ES-I3 (cell line): Measurements from ENCODE around the gene SLC23A2.

Experiments
- H3K36me3 ChIP-seq: 2 replicates; pipeline ENCODE4 v1.6.1; 2013; ENCODE audit warnings: mild to moderate bottlenecking, low read length, control low read depth, moderate library complexity; ENCODE audit not compliant: insufficient read depth
- H3K4me1 ChIP-seq: 2 replicates; pipeline ENCODE4 v1.6.1; 2013; ENCODE audit warnings: mild to moderate bottlenecking, control low read depth, low read length; ENCODE audit not compliant: insufficient read depth
- H3K9ac ChIP-seq: 2 replicates; pipeline ENCODE4 v1.6.1; 2013; ENCODE audit warnings: low read depth, mild to moderate bottlenecking, low read length, moderate library complexity
- H3K9me3 ChIP-seq: 2 replicates; pipeline ENCODE4 v1.6.1; 2013; ENCODE audit warnings: mild to moderate bottlenecking, low read length, moderate library complexity; ENCODE audit not compliant: control insufficient read depth, insufficient read depth

The SLC23A2 gene

DNA sequence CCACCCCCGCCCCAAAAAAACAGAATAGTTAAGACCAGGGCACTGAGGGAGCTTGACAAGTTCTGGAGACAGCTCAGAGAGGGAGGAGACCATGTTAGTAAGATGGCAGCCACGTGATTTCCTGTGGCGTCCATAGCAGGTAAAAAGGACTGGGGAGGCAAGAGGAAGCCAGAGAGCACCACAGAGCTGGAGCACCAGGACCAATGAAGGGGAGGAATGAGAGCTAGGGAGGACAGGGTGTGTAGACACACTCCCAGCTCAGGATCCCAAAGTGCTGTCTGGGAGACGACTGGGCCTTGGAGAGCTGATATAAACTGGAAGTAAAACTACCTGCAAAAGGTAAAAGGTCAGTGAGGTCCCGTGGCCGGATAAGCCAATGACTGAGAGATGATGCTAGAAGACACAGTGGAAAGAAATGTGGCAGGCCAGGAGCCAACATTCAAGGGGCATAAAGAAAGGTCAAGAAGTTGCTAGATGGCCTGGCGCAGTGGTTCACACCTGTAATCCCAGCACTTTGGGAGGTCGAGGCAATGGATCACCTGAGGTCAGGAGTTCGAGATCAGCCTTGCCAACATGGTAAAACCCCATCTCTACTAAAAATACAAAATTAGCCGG, 39.0 kb downstream of the SLC23A2 start:
- Histone ChIP-seq H3K36me3 (no peaks in the 10 kb centered on the region), H3K4me1 (peaks cover 8% of the 10 kb centered on the region; the same call in 1 of the 2 replicates), H3K9me3 (no peaks in the 10 kb centered on the region), H3K9ac (no peak overlapping the region)

DNA sequence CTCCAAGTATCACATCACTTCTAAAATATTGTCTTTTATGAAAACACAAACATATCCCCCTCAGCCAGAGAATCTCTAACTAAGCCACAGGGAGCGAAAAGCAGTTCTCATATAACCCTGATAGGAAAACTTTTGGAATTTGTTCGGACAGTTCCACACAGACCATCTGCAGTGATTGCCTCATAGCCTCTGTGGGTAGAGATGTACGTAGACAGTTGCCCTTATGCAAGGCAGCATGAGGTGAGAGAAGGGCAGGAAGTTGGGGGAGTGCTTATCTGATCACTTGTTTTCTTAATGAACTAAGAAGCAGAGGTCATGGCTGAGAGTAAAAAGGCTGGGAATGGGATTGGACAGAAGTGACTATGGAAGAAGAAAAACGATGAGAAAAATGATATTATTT, 39.6 kb downstream of the SLC23A2 start:
- Histone ChIP-seq H3K9ac (no peak overlapping the region), H3K9me3 (no peaks in the 10 kb centered on the region), H3K36me3 (no peaks in the 10 kb centered on the region), H3K4me1 (peaks cover 8% of the 10 kb centered on the region; the same call in 1 of the 2 replicates)

DNA sequence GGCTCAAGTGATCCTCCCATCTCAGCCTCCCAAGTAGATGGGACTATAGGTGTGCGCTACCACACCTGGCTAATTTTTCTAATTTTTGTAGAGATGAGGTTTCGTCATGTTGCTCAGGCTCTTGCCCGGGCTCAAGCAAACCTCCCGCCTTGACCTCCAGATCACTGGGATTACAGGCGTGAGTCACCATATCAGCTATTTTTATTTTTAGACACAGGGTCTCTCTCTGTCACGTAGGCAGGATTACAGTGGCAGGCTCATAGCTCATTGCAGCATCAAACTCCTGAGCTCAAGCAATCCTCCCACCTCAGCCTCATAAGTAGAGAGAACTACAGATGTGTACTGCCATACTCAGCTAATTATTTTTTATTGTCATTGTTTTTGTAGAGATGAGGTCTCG, 41.7 kb downstream of the SLC23A2 start:
- no peaks in the 10 kb centered on the region for H3K36me3 ChIP-seq

DNA sequence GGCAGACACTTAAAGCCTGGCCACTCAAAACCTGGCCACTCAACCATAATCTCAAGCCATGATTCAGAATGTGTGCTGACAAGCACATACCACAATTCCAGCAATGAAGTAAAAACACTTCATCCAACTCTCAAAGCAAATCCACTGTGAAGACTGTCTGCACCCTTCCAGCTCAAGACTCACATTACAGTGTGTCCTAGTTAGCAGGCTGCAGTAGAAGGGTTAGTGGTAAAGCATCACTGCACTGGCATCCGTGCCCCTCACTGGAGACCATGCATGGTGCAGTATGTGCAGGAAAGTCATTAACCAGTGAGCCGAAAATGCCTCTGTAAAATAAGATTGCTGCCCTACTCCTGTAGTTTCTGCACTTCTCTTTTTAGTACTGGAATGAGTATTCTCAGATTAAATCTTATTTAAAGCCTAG, 43.4 kb downstream of the SLC23A2 start:
- Histone ChIP-seq H3K4me1 (peaks cover 8% of the 10 kb centered on the region; the same call in 1 of the 2 replicates), H3K9me3 (no peaks in the 10 kb centered on the region), H3K36me3 (no peaks in the 10 kb centered on the region), H3K9ac (no peak overlapping the region)

More for the DNA sequence above, 41.7 kb downstream of the SLC23A2 start:
- Histone ChIP-seq H3K9ac (no peak overlapping the region), H3K9me3 (no peaks in the 10 kb centered on the region), H3K4me1 (peaks cover 8% of the 10 kb centered on the region; the same call in 1 of the 2 replicates)

DNA sequence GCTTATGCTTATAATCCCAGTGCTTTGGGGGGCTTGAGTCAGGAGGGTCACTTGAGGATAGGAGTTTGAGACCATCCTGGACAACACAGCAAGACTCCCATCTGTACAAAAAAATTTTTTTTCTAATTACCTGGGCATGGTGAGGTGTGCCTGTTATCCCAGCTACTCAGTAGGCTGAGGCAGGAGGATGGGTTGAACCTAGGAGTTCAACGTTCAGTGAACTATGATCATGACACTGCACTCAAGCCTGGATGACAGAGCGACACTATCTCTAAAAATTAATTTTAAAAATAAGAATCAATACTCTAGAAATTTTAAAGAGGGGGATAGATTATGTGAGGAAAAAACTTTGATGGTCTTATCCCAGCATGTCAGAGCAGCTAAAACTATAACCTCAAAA, 44.1 kb downstream of the SLC23A2 start:
- Histone ChIP-seq H3K9me3 (no peaks in the 10 kb centered on the region), H3K36me3 (no peaks in the 10 kb centered on the region), H3K4me1 (peaks cover 5% of the 10 kb centered on the region; the same call in 1 of the 2 replicates), H3K9ac (no peak overlapping the region)

DNA sequence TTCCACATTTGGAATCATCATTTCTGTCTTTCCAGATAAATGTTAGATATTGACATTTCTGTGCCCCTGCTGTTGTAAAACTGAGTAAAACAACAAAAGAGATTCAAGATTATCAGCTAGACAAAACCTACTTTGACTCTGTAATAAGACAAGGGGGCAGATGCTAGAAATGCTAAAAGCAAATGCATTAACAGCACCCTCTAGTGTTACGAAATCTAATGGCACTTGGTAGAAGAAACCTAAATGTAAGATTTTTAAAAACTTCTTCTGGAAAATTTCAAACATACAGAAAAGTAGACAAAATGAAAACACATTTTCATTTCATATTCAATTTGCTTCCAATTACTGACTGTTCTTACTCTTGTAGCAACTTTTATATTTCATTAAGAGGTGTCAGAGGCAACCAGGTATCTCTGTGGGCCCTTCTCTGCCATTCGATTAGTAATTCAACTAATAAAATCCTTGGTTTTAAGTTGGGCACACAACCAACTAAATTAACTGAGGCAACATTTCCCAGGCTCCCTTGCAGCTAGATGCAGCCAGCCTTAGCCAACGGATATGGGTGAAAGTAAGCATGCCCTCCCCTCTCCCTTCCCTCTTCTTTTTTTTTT, 45.0 kb downstream of the SLC23A2 start:
- Histone ChIP-seq H3K9ac (no peak overlapping the region), H3K4me1 (no peaks in the 10 kb centered on the region), H3K36me3 (no peaks in the 10 kb centered on the region), H3K9me3 (no peaks in the 10 kb centered on the region)

DNA sequence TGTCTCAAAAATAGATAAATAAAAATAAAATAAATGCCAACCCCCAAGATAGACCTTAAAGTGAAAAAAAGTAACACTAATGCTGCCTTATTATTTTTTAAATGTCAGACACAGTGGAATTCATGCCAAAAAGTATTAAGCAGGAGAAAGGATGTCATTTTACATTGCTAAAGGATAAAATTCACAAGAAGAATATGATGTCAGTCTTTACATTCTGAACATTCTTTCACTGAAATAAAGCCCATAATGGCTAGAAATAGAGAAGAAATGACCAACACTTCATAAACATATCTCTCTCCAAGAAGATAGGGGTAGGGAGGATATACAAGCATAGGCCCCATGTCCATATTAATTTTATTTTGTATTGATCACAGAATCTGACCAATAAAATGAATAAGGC, 47.4 kb downstream of the SLC23A2 start:
- no peak overlapping the region for H3K9ac ChIP-seq
- no peaks in the 10 kb centered on the region for H3K9me3 ChIP-seq
- no peaks in the 10 kb centered on the region for H3K36me3 ChIP-seq
- no peaks in the 10 kb centered on the region for H3K4me1 ChIP-seq

DNA sequence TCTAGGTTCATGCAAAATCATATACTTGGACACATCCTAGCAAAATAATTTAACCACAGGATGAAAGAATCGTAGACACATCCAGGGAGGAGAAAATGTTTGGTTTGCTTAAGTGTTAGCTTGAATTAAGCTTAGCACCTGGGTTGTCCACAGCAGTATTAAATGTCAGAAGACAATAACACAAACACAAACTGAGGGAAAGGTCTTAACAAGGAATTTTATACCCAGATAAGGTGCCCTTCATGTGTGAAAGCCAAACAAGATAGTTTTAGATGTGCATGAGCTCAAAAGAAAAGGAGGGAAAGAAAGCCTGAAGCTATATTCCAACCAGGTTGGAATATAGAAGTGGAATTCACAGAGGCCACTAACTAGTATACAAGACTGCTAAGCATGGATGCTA, 49.1 kb downstream of the SLC23A2 start:
- no peaks in the 10 kb centered on the region for H3K36me3 ChIP-seq

DNA sequence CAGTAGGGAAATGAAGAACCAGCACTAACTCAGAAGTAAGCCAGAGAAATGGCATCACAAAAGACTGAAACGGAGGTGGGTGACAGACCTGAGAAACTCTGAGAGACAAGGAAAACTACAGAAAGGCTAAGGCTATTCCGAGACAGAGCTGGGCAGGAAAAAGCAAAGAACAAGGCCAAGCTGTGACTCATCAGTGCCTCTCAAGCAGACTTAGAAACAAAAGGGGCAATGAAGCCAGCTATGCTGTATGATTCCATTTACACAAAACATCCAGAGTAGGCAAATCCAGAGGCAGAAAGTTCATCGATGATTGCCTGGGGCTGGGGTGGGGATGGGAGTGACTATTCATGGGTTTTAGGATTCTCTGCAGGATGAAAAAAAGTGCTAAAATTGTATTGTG, 50.0 kb downstream of the SLC23A2 start:
- H3K36me3 ChIP-seq: no peaks in the 10 kb centered on the region
- no peaks in the 10 kb centered on the region for H3K4me1 ChIP-seq
- H3K9ac ChIP-seq: no peak overlapping the region
- H3K9me3 ChIP-seq: no peaks in the 10 kb centered on the region

More for the DNA sequence above, 49.1 kb downstream of the SLC23A2 start:
- Histone ChIP-seq H3K4me1 (no peaks in the 10 kb centered on the region), H3K9me3 (no peaks in the 10 kb centered on the region), H3K9ac (no peak overlapping the region)

DNA sequence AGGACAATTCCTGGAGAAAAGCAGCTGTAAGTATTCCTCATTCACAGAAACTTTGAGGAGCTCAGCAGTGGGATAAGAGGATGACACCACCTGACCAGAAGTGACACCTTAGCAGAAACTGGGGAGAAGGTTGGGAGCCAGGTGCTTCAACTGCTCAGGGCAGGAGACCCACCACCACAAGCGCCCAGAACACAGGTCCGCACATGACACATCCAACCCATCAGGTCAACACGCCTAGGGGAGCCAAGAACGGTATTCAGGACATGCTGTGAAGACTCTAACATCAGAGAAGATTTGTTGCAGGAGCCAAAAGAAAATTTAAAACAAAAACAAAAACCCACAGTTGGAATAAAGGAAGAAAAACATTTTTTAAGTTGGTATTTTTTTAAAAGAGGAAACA, 50.5 kb downstream of the SLC23A2 start:
- Histone ChIP-seq H3K9me3 (no peaks in the 10 kb centered on the region), H3K36me3 (no peaks in the 10 kb centered on the region), H3K9ac (no peak overlapping the region), H3K4me1 (no peaks in the 10 kb centered on the region)

DNA sequence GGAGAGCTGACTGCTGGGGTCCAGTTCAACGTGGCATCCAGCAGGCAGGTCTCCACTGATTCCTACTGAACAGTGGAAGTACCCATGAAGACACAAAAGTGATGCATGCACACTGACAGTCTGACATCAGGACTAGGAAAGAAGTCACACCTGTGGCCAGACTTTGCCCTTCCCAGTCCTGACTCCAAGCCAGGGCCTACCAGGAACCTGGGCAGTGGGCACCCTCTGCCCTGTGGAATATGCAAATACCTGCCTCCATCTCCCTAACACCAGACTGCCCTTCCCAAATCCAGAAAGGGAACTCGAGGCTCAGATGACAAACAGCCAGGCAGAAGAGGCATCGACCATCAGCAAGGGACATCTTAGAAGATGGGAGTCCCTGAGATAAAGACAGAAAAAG, 50.9 kb downstream of the SLC23A2 start:
- H3K9me3 ChIP-seq: no peaks in the 10 kb centered on the region
- no peak overlapping the region for H3K9ac ChIP-seq
- no peaks in the 10 kb centered on the region for H3K36me3 ChIP-seq
- no peaks in the 10 kb centered on the region for H3K4me1 ChIP-seq

DNA sequence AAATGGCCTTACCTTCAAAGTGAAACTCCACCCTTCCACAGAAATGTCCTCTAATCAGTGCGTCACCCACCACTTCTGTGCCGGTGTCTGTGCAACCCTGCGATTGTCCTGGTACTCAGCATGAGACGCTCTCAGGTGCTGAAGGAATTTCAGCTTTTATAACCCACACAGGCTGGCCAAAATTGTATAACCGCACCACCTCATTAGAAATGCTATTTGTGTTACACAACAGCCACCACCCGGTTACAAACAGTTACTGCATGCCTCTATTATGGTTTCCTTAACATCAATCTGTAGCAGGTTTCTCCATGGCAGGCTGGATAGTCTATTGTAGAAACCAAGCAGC, 51.5 kb downstream of the SLC23A2 start:
- H3K9me3 ChIP-seq: no peaks in the 10 kb centered on the region
- no peaks in the 10 kb centered on the region for H3K36me3 ChIP-seq
- H3K4me1 ChIP-seq: no peaks in the 10 kb centered on the region
- H3K9ac ChIP-seq: no peak overlapping the region

DNA sequence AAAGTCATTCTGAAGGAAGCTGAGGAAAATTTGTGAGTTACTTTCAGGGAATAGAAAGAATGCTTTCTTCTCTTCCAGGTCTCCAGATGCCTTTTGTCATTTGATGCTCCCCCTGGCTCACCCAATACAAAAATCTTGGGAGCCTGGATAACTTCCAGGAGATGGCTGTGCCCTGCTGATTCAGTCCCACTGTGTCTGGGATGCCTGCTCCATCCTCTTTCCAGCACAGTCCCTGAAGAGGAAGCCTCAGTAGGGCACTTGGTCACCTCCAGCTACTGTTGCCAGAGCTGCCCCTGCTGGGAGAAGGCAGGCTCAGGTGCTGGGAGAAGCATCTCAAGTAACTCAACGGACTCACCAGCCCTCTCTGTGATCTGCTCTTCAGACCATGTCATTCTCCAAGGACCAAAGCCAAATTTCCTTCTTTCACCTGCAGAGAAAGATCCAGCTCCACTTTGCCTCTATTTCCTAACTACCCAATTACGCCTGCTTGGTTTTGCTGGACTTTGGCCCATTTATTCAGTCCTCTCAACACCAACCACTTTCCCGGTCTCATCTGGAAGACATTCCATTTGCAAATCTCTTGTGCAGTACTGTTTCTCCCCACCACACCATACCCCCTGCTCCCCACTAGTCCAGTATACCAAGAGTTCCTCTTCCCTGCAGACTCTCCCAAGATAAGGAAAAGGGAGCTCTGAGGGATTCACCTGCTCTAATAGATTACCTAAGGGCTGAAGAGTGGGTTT, 53.3 kb downstream of the SLC23A2 start:
- no peaks in the 10 kb centered on the region for H3K36me3 ChIP-seq
- H3K9me3 ChIP-seq: no peaks in the 10 kb centered on the region
- no peaks in the 10 kb centered on the region for H3K4me1 ChIP-seq
- no peak overlapping the region for H3K9ac ChIP-seq

DNA sequence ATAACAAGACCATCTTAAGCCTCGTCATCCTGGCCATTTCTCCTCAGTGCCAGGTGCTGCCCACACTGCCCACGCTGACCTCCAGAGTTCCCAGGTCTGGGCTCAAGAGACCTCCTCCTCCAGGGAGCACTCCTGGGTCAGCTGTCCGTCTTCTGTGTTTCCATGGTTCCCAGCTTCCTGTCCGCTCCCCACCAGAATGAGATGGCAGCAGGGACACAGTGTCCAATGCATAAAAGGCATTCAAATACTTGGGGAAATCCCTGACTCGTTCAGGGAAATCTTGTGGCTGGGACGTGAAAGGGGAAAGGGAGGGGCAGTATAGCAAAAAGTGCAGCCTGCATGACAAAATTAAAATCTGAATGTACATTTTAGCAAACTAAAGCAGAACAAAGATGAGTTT, 54.3 kb downstream of the SLC23A2 start:
- Histone ChIP-seq H3K36me3 (no peaks in the 10 kb centered on the region), H3K4me1 (no peaks in the 10 kb centered on the region), H3K9me3 (no peaks in the 10 kb centered on the region), H3K9ac (no peak overlapping the region)

DNA sequence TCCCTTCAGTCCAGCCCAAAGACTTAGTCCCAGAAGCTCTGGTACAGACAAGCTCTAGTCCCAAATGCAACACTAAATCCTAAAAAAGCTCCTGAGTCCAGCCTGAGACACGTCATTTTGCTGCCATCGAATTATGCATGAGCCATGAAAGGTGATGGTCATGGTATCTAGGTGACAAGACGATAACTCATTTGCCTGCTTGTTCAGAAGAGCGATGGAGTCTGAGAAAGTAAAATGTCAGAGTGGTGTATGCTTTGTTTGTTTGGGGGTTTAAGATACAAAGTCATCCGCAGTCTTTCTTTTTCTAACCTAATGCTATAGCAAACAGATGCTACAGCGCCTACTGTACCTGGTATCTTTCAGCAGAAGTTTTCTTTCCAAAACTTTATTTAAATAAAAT, 54.7 kb downstream of the SLC23A2 start:
- no peaks in the 10 kb centered on the region for H3K4me1 ChIP-seq

More for the DNA sequence above, 54.7 kb downstream of the SLC23A2 start:
- H3K9me3 ChIP-seq: no peaks in the 10 kb centered on the region
- no peaks in the 10 kb centered on the region for H3K36me3 ChIP-seq
- H3K9ac ChIP-seq: no peak overlapping the region
